Right lobe of liver (tissue), 4 donors: Measurements from ENCODE around the gene CEP63.

Experiments used
- CTCF ChIP-seq, 4 donors: fragments of 200-600 bp in 3 of 4; fragments of 450-650 bp in 1 of 4; IDR thresholded peaks; one replicate each; pipeline versions ENCODE4 v1.5.1 to v1.8.0; 2016 to 2022; ENCODE audit warnings: antibody characterized with exemption in 4 of 4, mild to moderate bottlenecking in 2 of 4
- POLR2A ChIP-seq: fragments of 450-650 bp; IDR thresholded peaks from one replicate; pipeline ENCODE4 v1.6.1; 2017; ENCODE audit warnings: antibody characterized with exemption, mild to moderate bottlenecking
- donor health status: DM: no; HTN: no; CAD: no.
- donor health status: DM: no; HTN: no; CAD: no.
- donor health status: DM: no; HTN: yes; CAD: no.

GRCh38 chr3:134619884-134620445 lies 134.1 kb downstream of the CEP63 start:
- TF ChIP-seq CTCF (IDR thresholded peaks at IDR 0.05): no peak
- no peak for TF ChIP-seq POLR2A
